ENCODE data around the gene GFRA4. TPM values are rescaled to one million over a fixed set of nuclear protein-coding genes. Genes with fewer than 3 reads are reported as not detected.

The GFRA4 gene
- total and polyA plus RNA-seq, 4 donors, result not detected

GRCh38 chr20:3660262-3661059 lies 2.7 kb downstream of the GFRA4 start:
- Histone ChIP-seq H3K4me1 (ENCODE audit: control insufficient read depth in 5 of 5, insufficient read depth in 5 of 5, low read length in 5 of 5) (no peaks in the 10 kb centered on the region), H3K9me3 (ENCODE audit: control insufficient read depth in 4 of 4, insufficient read depth in 3 of 4, low read length in 3 of 4) (peaks cover 0 to 6% (median 0%) of the 10 kb centered on the region in 4 donors), H3K4me3 (no peak overlapping the region), H3K36me3 (ENCODE audit: control insufficient read depth in 4 of 4, insufficient read depth in 4 of 4, low read length in 4 of 4) (no peaks in the 10 kb centered on the region), H3K27me3 (ENCODE audit: control insufficient read depth in 3 of 3, insufficient read depth in 3 of 3, low read length in 2 of 3) (peaks cover 16 to 47% (median 31%) of the 10 kb centered on the region in 3 donors), H3K27ac (ENCODE audit: low read depth in 1 of 2, low read length in 1 of 2) (no peak overlapping the region), H3K9ac (ENCODE audit: insufficient read depth in 1 of 2, low read length in 2 of 2) (no peak overlapping the region)
- DNase-seq (no peak), ATAC-seq (ENCODE audit: insufficient read depth, low FRiP score) (no peak)
- WGBS, 2 donors, result 3 to 6% methylated on average over 70 to 75 of the region's 75 CpGs
- TF ChIP-seq CTCF (IDR thresholded peaks at IDR 0.05; ENCODE audit: control extremely low read depth, extremely low read depth), result no peak

GRCh38 chr20:3659492-3660261 lies 3.5 kb downstream of the GFRA4 start:
- no peak overlapping the region for H3K4me3 ChIP-seq
- H3K36me3 ChIP-seq (ENCODE audit: control insufficient read depth in 4 of 4, insufficient read depth in 4 of 4, low read length in 4 of 4), result peaks cover 0 to 3% (median 0%) of the 10 kb centered on the region in 4 donors
- DNase-seq (no peak), ATAC-seq (ENCODE audit: insufficient read depth, low FRiP score) (no peak)
- peaks cover 0 to 13% (median 0%) of the 10 kb centered on the region in 4 donors for H3K9me3 ChIP-seq (ENCODE audit: control insufficient read depth in 4 of 4, insufficient read depth in 3 of 4, low read length in 3 of 4)
- TF ChIP-seq CTCF (IDR thresholded peaks at IDR 0.05; ENCODE audit: control extremely low read depth, extremely low read depth), result no peak
- no peak overlapping the region for H3K9ac ChIP-seq (ENCODE audit: insufficient read depth in 1 of 2, low read length in 2 of 2)
- no peak overlapping the region for H3K27ac ChIP-seq (ENCODE audit: low read depth in 1 of 2, low read length in 1 of 2)
- WGBS, 2 donors, result 73 to 79% methylated on average over 12 of the region's 12 CpGs
- H3K27me3 ChIP-seq (ENCODE audit: control insufficient read depth in 3 of 3, insufficient read depth in 3 of 3, low read length in 2 of 3), result peaks cover 16 to 47% (median 31%) of the 10 kb centered on the region in 3 donors
- H3K4me1 ChIP-seq (ENCODE audit: control insufficient read depth in 5 of 5, insufficient read depth in 5 of 5, low read length in 5 of 5), result no peaks in the 10 kb centered on the region

GRCh38 chr20:3658716-3659491 lies 4.3 kb downstream of the GFRA4 start:
- Histone ChIP-seq H3K9ac (ENCODE audit: insufficient read depth in 1 of 2, low read length in 2 of 2) (no peak overlapping the region), H3K4me3 (no peak overlapping the region), H3K27me3 (ENCODE audit: control insufficient read depth in 3 of 3, insufficient read depth in 3 of 3, low read length in 2 of 3) (peaks cover 16 to 44% (median 31%) of the 10 kb centered on the region in 3 donors), H3K4me1 (ENCODE audit: control insufficient read depth in 5 of 5, insufficient read depth in 5 of 5, low read length in 5 of 5) (peaks cover 0 to 3% (median 0%) of the 10 kb centered on the region in 5 donors), H3K27ac (ENCODE audit: low read depth in 1 of 2, low read length in 1 of 2) (no peak overlapping the region), H3K36me3 (ENCODE audit: control insufficient read depth in 4 of 4, insufficient read depth in 4 of 4, low read length in 4 of 4) (peaks cover 0 to 3% (median 0%) of the 10 kb centered on the region in 4 donors), H3K9me3 (ENCODE audit: control insufficient read depth in 4 of 4, insufficient read depth in 3 of 4, low read length in 3 of 4) (peaks cover 0 to 15% (median 0%) of the 10 kb centered on the region in 4 donors)
- no peak for ATAC-seq (ENCODE audit: insufficient read depth, low FRiP score)
- peak in 1 of 3 donors; percentile 27 for DNase-seq
- no peak for TF ChIP-seq CTCF (IDR thresholded peaks at IDR 0.05; ENCODE audit: control extremely low read depth, extremely low read depth)
- 51 to 61% methylated on average over 8 of the region's 8 CpGs for WGBS, 2 donors

Data from lung (tissue), 12 donors.